ENCODE results near the gene GARIN3. TPM values are rescaled to one million over a fixed set of nuclear protein-coding genes. Genes with fewer than 3 reads are reported as not detected.
"Not testable (repeated sequence)": the region's sequence is repeated elsewhere in the genome, so short reads cannot be mapped to it uniquely, and the experiment has no call there.

Gene GARIN3
- total and polyA plus RNA-seq, 2 donors (not counting 1 experiment from before 2014, with no cell fraction given) = not detected

GRCh38 chr5:157187046-157187754 is 21.1 kb upstream of the GARIN3 start:
- peaks cover 0 to 2% (median 0%) of the 10 kb centered on the region in 3 donors for H3K9me3 ChIP-seq (ENCODE audit: control extremely low read depth in 1 of 3, control insufficient read depth in 2 of 3, insufficient read depth in 1 of 3, low read length in 2 of 3)
- H3K9ac ChIP-seq (ENCODE audit: low read length) = no peak overlapping the region
- no peak overlapping the region for H3K27ac ChIP-seq (ENCODE audit: low read length in 2 of 2)
- no peaks in the 10 kb centered on the region for H4K20me1 ChIP-seq (ENCODE audit: control insufficient read depth, insufficient read depth, low read length, poor library complexity, severe bottlenecking)
- DNase-seq (no peak), ATAC-seq (ENCODE audit: low read depth) (no peak)
- H2AFZ ChIP-seq (ENCODE audit: insufficient read depth, low read depth, low read length, poor library complexity, severe bottlenecking) = no peak overlapping the region
- TF ChIP-seq EZH2 (IDR thresholded peaks at IDR 0.05; ENCODE audit: borderline replicate concordance, insufficient read depth, low read depth, low read length, poor library complexity, severe bottlenecking) = no peak
- TF ChIP-seq, protein P1, sequence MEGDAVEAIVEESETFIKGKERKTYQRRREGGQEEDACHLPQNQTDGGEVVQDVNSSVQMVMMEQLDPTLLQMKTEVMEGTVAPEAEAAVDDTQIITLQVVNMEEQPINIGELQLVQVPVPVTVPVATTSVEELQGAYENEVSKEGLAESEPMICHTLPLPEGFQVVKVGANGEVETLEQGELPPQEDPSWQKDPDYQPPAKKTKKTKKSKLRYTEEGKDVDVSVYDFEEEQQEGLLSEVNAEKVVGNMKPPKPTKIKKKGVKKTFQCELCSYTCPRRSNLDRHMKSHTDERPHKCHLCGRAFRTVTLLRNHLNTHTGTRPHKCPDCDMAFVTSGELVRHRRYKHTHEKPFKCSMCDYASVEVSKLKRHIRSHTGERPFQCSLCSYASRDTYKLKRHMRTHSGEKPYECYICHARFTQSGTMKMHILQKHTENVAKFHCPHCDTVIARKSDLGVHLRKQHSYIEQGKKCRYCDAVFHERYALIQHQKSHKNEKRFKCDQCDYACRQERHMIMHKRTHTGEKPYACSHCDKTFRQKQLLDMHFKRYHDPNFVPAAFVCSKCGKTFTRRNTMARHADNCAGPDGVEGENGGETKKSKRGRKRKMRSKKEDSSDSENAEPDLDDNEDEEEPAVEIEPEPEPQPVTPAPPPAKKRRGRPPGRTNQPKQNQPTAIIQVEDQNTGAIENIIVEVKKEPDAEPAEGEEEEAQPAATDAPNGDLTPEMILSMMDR (IDR thresholded peaks at IDR 0.05) = no peak
- no peaks in the 10 kb centered on the region for H3K27me3 Mint-ChIP-seq
- ChIA-PET CTCF (no interaction called here), POLR2A (no interaction called here)
- intact Hi-C loops (cut with micrococcal nuclease) = no loop called here
- no peaks in the 10 kb centered on the region for H3K9me3 Mint-ChIP-seq (ENCODE audit: insufficient read depth)
- WGBS (ENCODE audit: insufficient coverage) = 89% methylated on average over 2 of the region's 5 CpGs
- H3K4me2 ChIP-seq (replicated peaks; ENCODE audit: low read depth, low read length, poor library complexity, severe bottlenecking) = no peak overlapping the region
- H3K27ac Mint-ChIP-seq = no peak overlapping the region
- no peaks in the 10 kb centered on the region for H3K79me2 ChIP-seq (ENCODE audit: control insufficient read depth, insufficient read depth, low read length)
- H3K4me3 ChIP-seq (ENCODE audit: control extremely low read depth in 1 of 5, extremely low read depth in 1 of 5, insufficient read depth in 1 of 5, low read depth in 2 of 5, low read length in 4 of 5) = no peak overlapping the region
- H3K27me3 ChIP-seq (replicated peaks in 1 of 4; ENCODE audit: control extremely low read depth in 1 of 4, control insufficient read depth in 3 of 4, insufficient read depth in 4 of 4, low read length in 3 of 4) = no peaks in the 10 kb centered on the region
- no peak overlapping the region for H3K4me3 Mint-ChIP-seq
- H3K4me1 Mint-ChIP-seq = no peaks in the 10 kb centered on the region
- H3K36me3 ChIP-seq (replicated peaks in 1 of 2; ENCODE audit: control extremely low read depth in 1 of 2, control insufficient read depth in 1 of 2, extremely low read depth in 1 of 2, insufficient read depth in 2 of 2, low read length in 1 of 2) = no peaks in the 10 kb centered on the region
- H3K4me1 ChIP-seq (ENCODE audit: control insufficient read depth in 2 of 2, insufficient read depth in 2 of 2, low read length in 2 of 2) = no peaks in the 10 kb centered on the region

DNA sequence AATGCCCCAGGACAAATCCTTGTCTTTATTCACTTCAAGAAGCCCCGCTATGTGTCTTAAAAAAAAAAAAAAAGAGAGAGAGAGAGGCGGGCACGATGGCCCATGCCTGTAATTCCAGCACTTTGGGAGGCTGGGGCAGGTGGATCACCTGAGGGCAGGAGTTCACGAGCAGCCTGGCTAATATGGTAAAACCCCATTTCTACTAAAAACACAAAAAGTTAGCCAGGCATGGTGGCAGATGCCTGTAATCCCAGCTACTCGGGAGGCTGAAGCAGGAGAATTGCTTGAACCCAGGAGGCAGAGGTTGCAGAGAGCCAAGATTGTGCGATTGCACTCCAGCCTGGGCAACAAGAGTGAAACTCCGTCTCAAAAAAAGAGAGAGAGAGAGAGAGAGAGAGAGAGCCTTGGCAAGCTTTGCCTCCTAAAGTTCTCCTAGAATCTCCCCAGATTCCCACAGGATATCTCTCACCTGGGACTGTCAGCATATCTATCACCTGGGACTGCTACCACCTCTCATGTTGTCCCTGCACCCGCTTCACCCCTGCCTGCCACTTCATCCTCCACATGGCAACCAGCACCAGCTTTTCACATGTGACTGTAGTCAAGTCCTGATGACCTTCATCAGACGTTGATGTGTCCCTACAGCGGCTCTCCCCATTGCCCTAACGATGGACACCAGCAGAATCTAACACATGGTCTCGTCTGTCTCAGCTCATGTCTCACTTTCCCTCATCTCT is 20.4 kb upstream of the GARIN3 start:
- Histone ChIP-seq H3K4me1 (ENCODE audit: control insufficient read depth in 2 of 2, insufficient read depth in 2 of 2, low read length in 2 of 2) (no peaks in the 10 kb centered on the region), H3K79me2 (ENCODE audit: control insufficient read depth, insufficient read depth, low read length) (no peaks in the 10 kb centered on the region), H3K9ac (ENCODE audit: low read length) (no peak overlapping the region), H3K4me2 (replicated peaks; ENCODE audit: low read depth, low read length, poor library complexity, severe bottlenecking) (no peak overlapping the region), H3K27ac (ENCODE audit: low read length in 2 of 2) (no peak overlapping the region), H3K36me3 (replicated peaks in 1 of 2; ENCODE audit: control extremely low read depth in 1 of 2, control insufficient read depth in 1 of 2, extremely low read depth in 1 of 2, insufficient read depth in 2 of 2, low read length in 1 of 2) (no peaks in the 10 kb centered on the region), H4K20me1 (ENCODE audit: control insufficient read depth, insufficient read depth, low read length, poor library complexity, severe bottlenecking) (no peaks in the 10 kb centered on the region), H3K9me3 (ENCODE audit: control extremely low read depth in 1 of 3, control insufficient read depth in 2 of 3, insufficient read depth in 1 of 3, low read length in 2 of 3) (no peaks in the 10 kb centered on the region), H2AFZ (ENCODE audit: insufficient read depth, low read depth, low read length, poor library complexity, severe bottlenecking) (no peak overlapping the region), H3K4me3 (ENCODE audit: control extremely low read depth in 1 of 5, extremely low read depth in 1 of 5, insufficient read depth in 1 of 5, low read depth in 2 of 5, low read length in 4 of 5) (no peak overlapping the region), H3K27me3 (replicated peaks in 1 of 4; ENCODE audit: control extremely low read depth in 1 of 4, control insufficient read depth in 3 of 4, insufficient read depth in 4 of 4, low read length in 3 of 4) (no peaks in the 10 kb centered on the region)
- H3K4me3 Mint-ChIP-seq = no peak overlapping the region
- no peak for TF ChIP-seq EZH2 (IDR thresholded peaks at IDR 0.05; ENCODE audit: borderline replicate concordance, insufficient read depth, low read depth, low read length, poor library complexity, severe bottlenecking)
- TF ChIP-seq, protein P1 (IDR thresholded peaks at IDR 0.05) = no peak
- ChIA-PET POLR2A (no interaction called here), CTCF (no interaction called here)
- H3K27ac Mint-ChIP-seq = no peak overlapping the region
- H3K4me1 Mint-ChIP-seq = no peaks in the 10 kb centered on the region
- intact Hi-C loops (cut with micrococcal nuclease) = no loop called here
- no peak for DNase-seq
- H3K9me3 Mint-ChIP-seq (ENCODE audit: insufficient read depth) = no peaks in the 10 kb centered on the region
- H3K27me3 Mint-ChIP-seq = no peaks in the 10 kb centered on the region
- no peak for ATAC-seq (ENCODE audit: low read depth)
- WGBS (ENCODE audit: insufficient coverage) = 97% methylated on average over 7 of the region's 12 CpGs

DNA sequence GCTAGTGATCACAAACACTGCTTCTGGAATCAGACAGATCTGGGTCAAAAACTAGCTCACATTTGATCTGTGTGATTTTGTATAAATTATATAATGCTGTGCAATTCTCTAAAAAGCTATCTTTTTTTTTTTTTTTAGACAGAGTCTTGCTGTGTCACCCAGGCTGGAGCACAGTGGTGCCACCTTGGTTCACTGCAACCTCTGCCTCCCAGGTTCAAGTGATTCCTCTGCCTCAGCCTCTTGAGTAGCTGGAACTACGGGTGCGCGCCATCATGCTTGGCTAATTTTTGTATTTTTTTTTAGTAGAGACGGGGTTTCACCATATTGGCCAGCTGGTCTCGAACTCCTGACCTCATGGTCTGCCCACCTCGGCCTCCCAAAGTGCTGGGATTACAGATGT is 19.1 kb upstream of the GARIN3 start:
- not testable (repeated sequence) for H3K36me3 ChIP-seq (replicated peaks in 1 of 2; ENCODE audit: control extremely low read depth in 1 of 2, control insufficient read depth in 1 of 2, extremely low read depth in 1 of 2, insufficient read depth in 2 of 2, low read length in 1 of 2); H3K27me3 Mint-ChIP-seq

More for the DNA sequence above, 19.1 kb upstream of the GARIN3 start:
- H3K27ac Mint-ChIP-seq; H3K27ac ChIP-seq (ENCODE audit: low read length in 2 of 2); intact Hi-C loops (cut with micrococcal nuclease); H3K9me3 ChIP-seq (ENCODE audit: control extremely low read depth in 1 of 3, control insufficient read depth in 2 of 3, insufficient read depth in 1 of 3, low read length in 2 of 3); ATAC-seq (ENCODE audit: low read depth); POLR2A ChIA-PET; H3K4me3 ChIP-seq (ENCODE audit: control extremely low read depth in 1 of 5, extremely low read depth in 1 of 5, insufficient read depth in 1 of 5, low read depth in 2 of 5, low read length in 4 of 5); DNase-seq; H4K20me1 ChIP-seq (ENCODE audit: control insufficient read depth, insufficient read depth, low read length, poor library complexity, severe bottlenecking); H2AFZ ChIP-seq (ENCODE audit: insufficient read depth, low read depth, low read length, poor library complexity, severe bottlenecking); H3K79me2 ChIP-seq (ENCODE audit: control insufficient read depth, insufficient read depth, low read length); H3K4me3 Mint-ChIP-seq; H3K9me3 Mint-ChIP-seq (ENCODE audit: insufficient read depth); H3K9ac ChIP-seq (ENCODE audit: low read length); H3K27me3 ChIP-seq (replicated peaks in 1 of 4; ENCODE audit: control extremely low read depth in 1 of 4, control insufficient read depth in 3 of 4, insufficient read depth in 4 of 4, low read length in 3 of 4); H3K4me1 ChIP-seq (ENCODE audit: control insufficient read depth in 2 of 2, insufficient read depth in 2 of 2, low read length in 2 of 2); H3K4me1 Mint-ChIP-seq; H3K4me2 ChIP-seq (replicated peaks; ENCODE audit: low read depth, low read length, poor library complexity, severe bottlenecking): not testable (repeated sequence)
- CTCF ChIA-PET = interaction anchor here (1.3 kb wide), 1 partner anchor 22 kb away, joined by 3 read pairs; no protein-coding TSS in a partner anchor
- WGBS (ENCODE audit: insufficient coverage) = 94% methylated on average over 6 of the region's 6 CpGs

Data from B cell (primary cell).